Measurements from ENCODE around the gene PHF13. TPM values are rescaled to one million over a fixed set of nuclear protein-coding genes. Genes with fewer than 3 reads are reported as not detected.

PHF13 gene
- total and polyA plus RNA-seq, 2 of the 4 experiments (the other 2 are of a cell fraction) = 7.3 to 9.8 TPM

Other genes with a start within 250 kb of the PHF13 start
- gene ACOT7, start 220.0 kb upstream of the PHF13 start, total RNA-seq (2012; rRNA removed) = 48.9 and 51.6 TPM in 2 replicates
- gene ACOT7, start 220.0 kb upstream of the PHF13 start, polyA plus RNA-seq (2012; rRNA removed) = 242 and 271 TPM in 2 replicates
- not detected in 2 replicates for gene HES2, start 193.8 kb upstream of the PHF13 start, total RNA-seq (2012; rRNA removed)
- not detected in 2 replicates for gene HES2, start 193.8 kb upstream of the PHF13 start, polyA plus RNA-seq (2012; rRNA removed)
- under 0.01 TPM in 1 of 2 replicates, not detected in the other for gene ESPN, start 189.0 kb upstream of the PHF13 start, total RNA-seq (2012; rRNA removed)
- 0.02 and 0.03 TPM in 2 replicates for gene ESPN, start 189.0 kb upstream of the PHF13 start, polyA plus RNA-seq (2012; rRNA removed)
- 0.83 and 1.3 TPM in 2 replicates for gene TNFRSF25, start 147.6 kb upstream of the PHF13 start, total RNA-seq (2012; rRNA removed)
- gene TNFRSF25, start 147.6 kb upstream of the PHF13 start, polyA plus RNA-seq (2012; rRNA removed) = 11.2 and 14.5 TPM in 2 replicates
- gene PLEKHG5, start 122.1 kb upstream of the PHF13 start, total RNA-seq (2012; rRNA removed) = 4.8 and 5.0 TPM in 2 replicates
- 11.6 and 13.7 TPM in 2 replicates for gene PLEKHG5, start 122.1 kb upstream of the PHF13 start, polyA plus RNA-seq (2012; rRNA removed)
- gene NOL9, start 59.2 kb upstream of the PHF13 start, total RNA-seq (2012; rRNA removed) = 19.2 and 21.4 TPM in 2 replicates
- gene NOL9, start 59.2 kb upstream of the PHF13 start, polyA plus RNA-seq (2012; rRNA removed) = 12.4 and 13.0 TPM in 2 replicates
- gene TAS1R1, start 58.4 kb upstream of the PHF13 start, total RNA-seq (2012; rRNA removed) = not detected in 2 replicates
- 0.05 and 0.10 TPM in 2 replicates for gene TAS1R1, start 58.4 kb upstream of the PHF13 start, polyA plus RNA-seq (2012; rRNA removed)
- gene ZBTB48, start 33.7 kb upstream of the PHF13 start, total RNA-seq (2012; rRNA removed) = 9.3 and 10.3 TPM in 2 replicates
- 17.5 and 19.7 TPM in 2 replicates for gene ZBTB48, start 33.7 kb upstream of the PHF13 start, polyA plus RNA-seq (2012; rRNA removed)
- 12.0 and 14.2 TPM in 2 replicates for gene KLHL21, start 10.9 kb upstream of the PHF13 start, total RNA-seq (2012; rRNA removed)
- 36.7 and 37.4 TPM in 2 replicates for gene KLHL21, start 10.9 kb upstream of the PHF13 start, polyA plus RNA-seq (2012; rRNA removed)
- 13.9 and 14.2 TPM in 2 replicates for gene THAP3, start 11.1 kb downstream of the PHF13 start, total RNA-seq (2012; rRNA removed)
- 14.9 and 16.0 TPM in 2 replicates for gene THAP3, start 11.1 kb downstream of the PHF13 start, polyA plus RNA-seq (2012; rRNA removed)
- 38.7 and 41.7 TPM in 2 replicates for gene DNAJC11, start 88.1 kb downstream of the PHF13 start, total RNA-seq (2012; rRNA removed)
- 47.8 and 48.5 TPM in 2 replicates for gene DNAJC11, start 88.1 kb downstream of the PHF13 start, polyA plus RNA-seq (2012; rRNA removed)
- 35.5 and 65.3 TPM in 2 replicates for gene CAMTA1, start 171.7 kb downstream of the PHF13 start, total RNA-seq (2012; rRNA removed)
- 52.0 and 74.3 TPM in 2 replicates for gene CAMTA1, start 171.7 kb downstream of the PHF13 start, polyA plus RNA-seq (2012; rRNA removed)